GM12872 (cell line): ENCODE data around the gene IER5.

ENCODE experiments used
- TF ChIP-seq, protein P1 (sequence below): IDR thresholded peaks from 3 replicates; pipeline ENCODE4 v1.5.1; 2011; ENCODE audit warnings: low read depth, mild to moderate bottlenecking, low read length, moderate library complexity; ENCODE audit not compliant: insufficient read depth

The IER5 gene

DNA sequence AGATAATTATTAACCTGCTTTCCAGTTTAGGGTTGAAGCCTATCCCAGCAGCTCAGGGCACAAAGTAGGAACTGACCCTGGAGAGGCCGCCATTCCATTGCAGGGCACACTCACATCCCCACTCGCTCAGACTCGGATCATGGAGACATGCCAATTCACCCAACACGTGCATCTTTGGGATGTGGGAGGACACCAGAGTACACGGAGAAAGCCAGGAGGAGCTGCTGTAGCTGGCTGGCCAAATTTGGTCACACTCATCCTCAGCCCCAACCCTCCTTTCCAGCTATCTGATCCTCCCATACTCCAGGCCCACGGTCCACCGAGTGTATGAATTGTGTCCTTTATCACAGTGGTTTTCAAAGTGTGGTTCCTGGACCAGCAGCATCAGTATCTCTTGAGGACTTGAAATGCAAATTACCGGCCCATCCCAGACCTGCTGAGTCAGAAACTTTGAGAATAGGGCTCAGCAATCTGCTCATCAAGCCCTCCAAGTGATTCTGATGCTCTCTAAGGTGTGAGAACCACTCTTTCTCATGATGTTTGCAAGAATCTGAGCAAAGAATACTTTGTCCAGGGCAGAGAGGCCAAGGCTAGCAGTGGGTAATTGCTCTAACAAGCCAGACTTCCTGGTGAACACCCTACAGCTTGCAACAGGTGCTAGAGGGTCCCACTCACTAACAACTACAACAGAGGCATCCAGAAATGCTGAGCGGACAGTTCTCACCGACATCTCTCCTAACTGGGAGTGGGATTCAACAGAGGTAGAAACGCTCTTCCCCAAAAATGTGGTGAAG, 26.3 kb downstream of the IER5 start:
- TF ChIP-seq, protein P1, sequence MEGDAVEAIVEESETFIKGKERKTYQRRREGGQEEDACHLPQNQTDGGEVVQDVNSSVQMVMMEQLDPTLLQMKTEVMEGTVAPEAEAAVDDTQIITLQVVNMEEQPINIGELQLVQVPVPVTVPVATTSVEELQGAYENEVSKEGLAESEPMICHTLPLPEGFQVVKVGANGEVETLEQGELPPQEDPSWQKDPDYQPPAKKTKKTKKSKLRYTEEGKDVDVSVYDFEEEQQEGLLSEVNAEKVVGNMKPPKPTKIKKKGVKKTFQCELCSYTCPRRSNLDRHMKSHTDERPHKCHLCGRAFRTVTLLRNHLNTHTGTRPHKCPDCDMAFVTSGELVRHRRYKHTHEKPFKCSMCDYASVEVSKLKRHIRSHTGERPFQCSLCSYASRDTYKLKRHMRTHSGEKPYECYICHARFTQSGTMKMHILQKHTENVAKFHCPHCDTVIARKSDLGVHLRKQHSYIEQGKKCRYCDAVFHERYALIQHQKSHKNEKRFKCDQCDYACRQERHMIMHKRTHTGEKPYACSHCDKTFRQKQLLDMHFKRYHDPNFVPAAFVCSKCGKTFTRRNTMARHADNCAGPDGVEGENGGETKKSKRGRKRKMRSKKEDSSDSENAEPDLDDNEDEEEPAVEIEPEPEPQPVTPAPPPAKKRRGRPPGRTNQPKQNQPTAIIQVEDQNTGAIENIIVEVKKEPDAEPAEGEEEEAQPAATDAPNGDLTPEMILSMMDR = no peak

DNA sequence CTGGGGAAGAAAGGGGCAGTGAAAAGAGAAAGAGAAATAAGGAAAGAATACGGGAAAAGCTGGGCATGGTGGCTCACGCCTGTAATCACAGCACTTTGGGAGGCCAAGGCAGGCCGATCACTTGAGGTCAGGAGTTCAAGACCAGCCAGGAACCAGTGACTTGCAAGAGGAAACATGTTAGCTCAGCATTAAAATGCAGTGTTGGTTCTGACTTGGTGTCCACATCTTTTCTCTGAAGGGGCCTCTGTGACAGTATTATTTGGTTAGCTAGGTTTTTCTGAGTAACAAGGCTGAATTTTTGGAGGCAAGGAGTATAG, 26.8 kb downstream of the IER5 start:
- TF ChIP-seq, protein P1 = no peak

DNA sequence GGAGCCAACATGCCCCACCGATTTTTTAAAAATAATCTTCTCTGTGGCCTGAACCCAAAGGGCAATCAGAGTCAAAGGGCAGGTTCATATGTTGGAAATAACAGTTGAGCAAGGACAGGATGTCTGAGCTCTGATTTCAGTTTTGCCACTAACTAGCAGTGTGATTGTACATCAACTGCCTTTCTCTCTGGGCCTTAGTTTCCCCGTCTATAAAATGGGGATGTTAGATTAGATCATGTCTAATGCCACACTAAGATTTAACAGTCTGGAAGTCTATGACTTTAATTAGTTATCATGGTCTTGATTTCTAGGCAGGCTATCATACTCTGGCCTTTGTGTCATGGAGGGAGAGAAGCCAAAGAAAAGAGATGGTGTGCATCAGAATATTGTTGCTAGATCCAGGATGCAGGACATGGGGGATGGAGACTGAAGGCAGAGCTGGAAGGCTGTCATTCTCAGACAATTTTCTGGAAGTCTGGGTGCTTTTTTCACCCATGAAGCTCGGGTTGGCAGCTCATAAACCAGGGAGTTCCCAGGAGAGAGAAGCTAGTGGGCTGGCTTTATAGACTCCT, 28.4 kb downstream of the IER5 start:
- TF ChIP-seq, protein P1 = no peak

DNA sequence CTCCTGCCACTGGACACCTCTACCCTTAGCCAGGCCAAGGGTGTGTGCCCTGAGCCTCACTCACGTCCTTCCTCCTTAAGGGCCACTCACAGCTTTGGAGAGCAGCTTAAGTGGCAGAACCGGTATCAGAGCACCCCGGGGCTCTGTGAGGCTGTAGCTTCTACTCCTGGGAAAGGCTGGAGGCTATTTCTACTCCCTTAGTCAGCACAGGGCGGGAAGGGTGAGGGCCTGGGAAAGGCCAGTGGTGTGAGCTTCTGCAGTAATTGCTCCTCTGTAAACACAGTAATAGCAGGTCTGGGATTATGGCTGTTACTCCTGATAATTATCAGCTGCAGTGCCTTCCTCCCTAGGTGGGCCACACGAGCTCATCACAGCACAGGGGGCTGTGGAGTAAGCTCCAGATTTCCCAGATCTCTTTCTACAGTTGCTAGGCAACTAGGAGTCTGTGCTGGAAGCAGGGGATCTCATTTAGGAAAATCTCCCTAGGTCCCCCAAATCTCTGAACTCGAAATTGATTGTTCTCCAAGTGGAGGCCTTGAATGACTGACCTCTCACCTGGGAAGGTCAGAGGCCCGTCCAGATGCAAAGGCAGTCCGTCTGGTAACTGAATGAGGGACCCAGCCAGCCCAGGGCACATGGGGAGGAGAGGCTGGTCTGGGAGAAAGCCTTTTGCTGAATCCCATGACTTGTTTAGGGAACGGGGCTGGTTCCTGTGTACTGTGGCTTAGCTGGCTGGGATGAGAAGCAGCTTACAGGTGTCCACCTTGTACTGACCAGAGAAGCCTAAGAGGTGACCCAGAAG, 29.3 kb downstream of the IER5 start:
- TF ChIP-seq, protein P1 = no peak

DNA sequence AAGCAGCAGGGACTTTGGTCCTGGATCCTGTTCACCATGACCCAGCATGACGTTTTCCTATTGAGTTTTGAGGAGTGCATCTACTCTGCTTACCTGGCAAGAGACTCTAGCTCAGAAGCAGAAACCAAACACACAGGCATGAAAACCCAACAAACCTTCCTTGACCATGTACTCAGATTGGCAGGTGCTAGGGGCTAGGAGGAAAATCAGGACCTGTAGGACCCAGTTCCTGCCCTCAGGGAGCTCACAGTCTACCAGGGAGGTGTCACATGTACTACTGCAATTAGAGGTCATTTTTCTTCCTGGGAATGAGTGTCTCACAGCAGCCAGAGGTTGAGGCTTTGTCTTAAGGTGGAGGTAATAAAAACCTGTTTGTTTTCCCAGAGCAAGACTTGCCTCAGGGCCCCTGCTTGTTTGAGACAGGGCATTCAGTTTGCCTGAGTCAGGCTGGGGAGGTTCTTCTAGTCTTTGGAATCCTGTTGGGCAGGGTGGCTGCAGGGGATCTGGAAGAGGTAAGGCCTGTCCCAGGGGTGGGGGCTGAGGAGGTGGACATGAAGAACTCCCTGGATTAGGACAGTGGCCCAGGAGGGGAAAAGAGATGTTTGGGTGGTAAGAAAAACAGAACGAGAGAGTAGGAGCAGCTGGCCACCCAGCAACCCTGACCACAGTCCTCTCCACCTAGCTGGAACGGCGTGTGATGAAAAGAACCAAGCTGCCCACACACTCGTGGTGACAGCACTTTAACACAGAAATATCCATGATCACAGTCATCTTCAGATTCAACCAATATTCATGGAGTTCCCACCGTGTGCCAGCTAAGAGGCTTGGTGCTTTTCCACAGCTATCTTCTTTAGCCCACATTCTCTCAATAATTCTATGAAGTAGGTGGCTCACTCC, 30.8 kb downstream of the IER5 start:
- TF ChIP-seq, protein P1 = no peak

DNA sequence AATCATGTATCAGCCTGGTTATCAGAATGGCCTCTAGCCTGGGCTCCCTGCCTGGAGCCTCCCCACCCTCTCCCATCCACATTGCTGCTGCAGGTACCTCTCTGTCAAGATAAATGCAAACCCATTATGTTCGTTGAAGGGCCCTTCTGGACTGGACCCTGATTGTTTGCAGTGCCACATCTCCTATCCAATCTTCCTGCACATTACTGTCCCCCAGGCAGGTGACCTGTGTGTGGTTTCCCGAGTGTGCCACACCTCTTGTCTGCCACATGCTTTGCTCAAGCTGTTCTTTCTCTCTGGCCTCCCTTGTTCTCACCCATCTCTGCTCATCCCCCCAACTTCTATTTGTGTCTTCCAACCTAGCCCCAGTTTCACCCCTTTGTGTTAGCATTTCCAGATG, 32.4 kb downstream of the IER5 start:
- TF ChIP-seq, protein P1 = no peak

DNA sequence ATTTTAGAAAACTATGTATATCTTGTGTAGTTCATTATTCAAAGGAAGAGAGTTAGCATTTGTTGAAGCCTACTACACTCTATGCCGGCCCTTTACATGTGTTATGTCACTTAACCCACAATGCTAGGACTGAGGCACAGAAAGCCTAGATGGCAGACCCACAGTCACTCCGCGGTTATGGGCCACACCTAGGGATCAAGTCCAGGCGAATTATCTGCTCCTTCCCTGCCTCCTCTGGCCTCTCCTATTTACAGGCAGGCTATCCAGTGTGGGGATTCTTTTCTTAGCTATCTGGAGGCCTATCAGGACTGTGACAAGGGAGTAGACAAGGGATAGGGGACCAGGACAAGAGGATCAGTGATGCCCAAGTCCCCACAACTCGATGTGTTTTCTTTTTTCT, 33.0 kb downstream of the IER5 start:
- TF ChIP-seq, protein P1 = no peak
